Cerebellar nuclear complex (tissue), 1 donor: ENCODE measurements around the gene FAM20C.
"Not testable (repeated sequence)": the region's sequence is repeated elsewhere in the genome, so short reads cannot be mapped to it uniquely, and the experiment has no call there.

ENCODE experiments used
- DNase-seq, 2 experiments: peaks; one replicate each; lab custom pipeline; 2025; lab: John Stamatoyannopoulos, UW

FAM20C gene

DNA sequence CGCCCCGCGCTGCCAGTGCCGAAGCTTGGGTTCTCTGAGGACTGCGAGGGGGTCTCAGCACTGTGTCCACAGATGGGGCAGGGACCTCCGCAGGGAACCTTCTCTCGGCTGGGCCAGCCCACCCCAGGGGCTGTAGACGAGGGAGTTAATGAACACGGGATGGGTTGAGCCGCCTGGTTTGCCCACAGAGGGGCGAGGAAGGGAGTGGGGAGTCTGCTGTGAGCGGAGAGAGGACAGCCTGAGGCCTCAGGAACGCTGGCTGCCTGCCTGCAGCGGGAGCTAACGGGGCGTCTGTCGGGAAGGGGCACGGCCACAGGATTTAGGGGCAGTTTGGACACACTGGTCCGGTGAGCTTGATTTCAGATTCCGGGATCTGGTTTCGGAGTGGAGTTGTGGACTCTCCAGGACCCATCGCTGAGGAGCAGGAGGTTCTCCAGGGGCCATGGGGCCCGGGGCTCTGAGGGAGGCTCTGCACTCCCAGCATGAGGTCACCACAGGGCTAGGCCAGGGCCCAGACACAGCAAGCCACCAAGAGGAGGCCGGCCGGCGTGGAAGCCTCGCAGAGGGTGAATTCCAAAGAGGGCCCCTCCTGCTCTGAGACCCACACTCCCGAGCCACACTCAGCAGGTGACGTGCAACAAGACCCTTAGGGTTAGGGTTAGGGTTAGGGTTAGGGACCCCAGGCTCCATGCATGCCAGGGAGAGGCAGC is 19.0 kb upstream of the FAM20C start:
- no peak for DNase-seq

DNA sequence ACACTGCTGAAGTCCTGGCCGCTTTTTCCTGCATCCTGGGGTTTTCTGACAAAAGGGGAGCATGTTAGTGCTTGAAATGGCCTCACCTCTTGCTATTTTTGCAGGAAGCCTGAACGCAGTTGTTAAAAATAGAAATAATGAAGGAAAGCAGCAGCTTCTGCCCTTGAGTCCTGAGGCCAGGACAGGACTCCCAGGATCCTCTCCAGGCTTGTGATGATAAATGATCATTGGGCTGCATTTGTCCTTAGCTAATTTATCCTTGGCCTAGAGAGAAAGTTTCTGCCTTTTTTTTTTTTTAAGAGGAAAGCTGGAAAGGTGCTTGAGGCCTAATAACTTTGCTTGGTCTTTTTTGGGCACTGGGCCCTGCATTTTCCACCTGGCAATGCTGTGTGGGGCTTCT is 17.7 kb upstream of the FAM20C start:
- DNase-seq: no peak

- no peak for DNase-seq
Measured at GRCh38 chr7:175955-176354, 16.4 kb upstream of the FAM20C start.

DNA sequence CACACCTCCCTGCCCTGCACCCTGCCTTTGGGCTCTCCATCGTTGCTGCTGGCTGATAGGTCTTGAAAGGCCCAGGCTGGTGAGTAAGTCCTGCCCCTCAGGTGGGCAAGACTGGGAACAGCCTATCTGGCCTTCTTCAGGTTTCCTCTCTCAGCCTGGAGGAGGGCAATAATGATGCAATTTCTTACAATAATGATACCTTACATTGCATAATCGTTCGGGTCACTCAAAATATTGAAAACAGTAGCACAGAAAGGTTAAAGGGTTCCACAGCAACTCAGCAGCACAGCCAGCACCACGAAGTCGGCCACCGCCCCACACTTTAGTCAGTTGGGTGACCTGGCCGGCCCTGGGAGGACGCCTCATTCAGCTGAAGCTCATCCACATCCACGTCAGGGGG is 16.0 kb upstream of the FAM20C start:
- no peak for DNase-seq

- no peak for DNase-seq
Measured at GRCh38 chr7:176786-177459, 15.4 kb upstream of the FAM20C start.

- DNase-seq: no peak
Measured at GRCh38 chr7:178444-178843, 13.9 kb upstream of the FAM20C start.

DNA sequence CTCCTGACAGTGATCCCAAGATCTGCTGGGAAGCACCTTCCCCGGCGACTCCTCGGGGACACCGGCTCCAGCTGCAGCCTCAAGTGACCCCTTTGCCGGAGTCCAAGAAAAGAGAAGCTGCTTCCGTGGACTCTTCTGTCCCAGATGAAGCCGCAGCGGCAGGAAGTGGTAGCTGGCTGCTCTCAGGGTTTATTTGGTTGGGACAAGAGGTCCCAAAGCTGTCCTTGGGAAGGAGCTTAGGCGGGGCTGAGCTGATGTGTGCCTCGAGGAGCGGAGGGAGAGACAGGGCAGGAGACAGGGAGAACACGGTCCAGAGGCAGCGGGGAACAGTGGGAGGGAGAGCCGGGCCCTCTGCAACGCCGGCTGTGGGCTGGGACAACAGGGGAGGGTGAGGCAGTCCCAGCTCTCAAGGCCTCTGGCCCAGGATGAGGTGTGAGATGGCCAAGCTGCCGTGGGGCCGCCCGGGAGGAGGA is 13.1 kb upstream of the FAM20C start:
- DNase-seq: no peak

DNA sequence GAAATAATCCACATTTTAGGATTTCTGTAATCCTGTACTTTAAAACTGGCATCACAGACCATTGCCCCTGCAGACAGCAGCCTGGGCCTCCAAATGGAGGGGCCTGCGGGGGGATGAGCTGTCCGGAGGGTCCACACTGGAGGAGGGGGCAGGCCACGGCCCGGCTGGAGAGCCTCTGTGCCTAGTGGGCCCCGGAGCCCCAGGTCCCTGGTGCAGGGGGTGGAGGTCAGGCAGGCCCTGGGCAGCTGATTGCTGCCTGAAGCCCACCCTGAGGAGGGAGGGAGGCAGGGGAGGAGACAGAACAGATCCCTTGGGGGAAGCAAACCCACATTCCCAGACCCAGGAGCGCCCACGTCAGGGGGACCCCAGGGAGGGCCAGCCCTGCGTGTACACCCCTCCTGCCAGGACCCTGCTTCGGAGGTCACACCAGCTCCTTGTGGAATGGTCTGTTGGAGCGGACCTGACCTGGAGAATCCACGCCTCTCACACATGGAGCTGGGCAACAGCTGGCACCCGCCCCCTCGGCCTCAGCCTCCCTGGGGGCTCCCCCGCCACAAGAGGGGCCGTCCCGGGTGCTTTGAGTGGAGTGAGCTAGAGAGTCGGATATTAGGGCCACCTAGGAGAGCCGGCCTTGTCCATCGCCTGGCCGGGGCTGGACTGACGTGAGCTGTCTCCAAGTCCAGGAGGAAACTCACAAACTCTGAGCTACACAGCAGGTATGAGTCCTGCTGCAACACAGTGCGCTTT is 12.2 kb upstream of the FAM20C start:
- no peak for DNase-seq

DNA sequence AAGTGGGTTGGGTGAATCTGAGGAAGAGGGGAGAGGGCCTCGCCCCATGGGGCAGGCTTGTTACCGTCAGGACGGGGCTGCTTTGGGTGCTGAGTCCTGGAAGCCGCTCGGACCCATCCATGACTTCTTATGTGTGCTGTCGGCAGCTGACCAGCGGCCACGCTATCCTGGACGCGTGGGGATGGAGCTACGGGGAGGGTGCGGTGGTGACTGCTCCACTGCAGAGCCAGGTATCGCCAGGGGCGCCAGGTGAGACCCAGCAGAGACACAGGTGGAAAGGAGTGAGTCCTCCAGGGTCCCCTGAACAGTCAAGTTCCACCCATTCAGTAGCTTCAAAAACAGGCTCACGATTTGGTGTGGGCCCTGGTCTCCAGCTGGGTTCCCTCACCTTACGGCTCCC is 10.6 kb upstream of the FAM20C start:
- DNase-seq: no peak

DNA sequence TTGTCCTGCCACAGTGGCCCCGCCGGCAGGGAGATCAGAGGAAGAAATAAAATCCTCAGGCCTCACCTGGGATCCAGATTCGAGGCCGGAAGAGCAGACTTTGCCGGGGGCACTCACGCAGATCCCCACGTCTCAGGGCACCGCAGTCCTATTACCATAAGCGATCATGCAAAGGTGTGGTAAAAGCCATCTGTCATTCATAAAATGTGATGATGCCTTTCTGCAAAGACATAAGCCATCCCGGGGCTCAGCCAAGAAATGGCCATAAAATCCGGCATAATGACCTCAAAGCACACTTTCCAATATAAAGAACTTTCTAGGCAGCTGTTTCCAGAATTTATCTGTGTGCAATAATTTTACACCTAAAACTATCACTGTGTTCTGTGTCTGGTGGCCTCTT is 9.9 kb upstream of the FAM20C start:
- not testable (repeated sequence) for DNase-seq

DNA sequence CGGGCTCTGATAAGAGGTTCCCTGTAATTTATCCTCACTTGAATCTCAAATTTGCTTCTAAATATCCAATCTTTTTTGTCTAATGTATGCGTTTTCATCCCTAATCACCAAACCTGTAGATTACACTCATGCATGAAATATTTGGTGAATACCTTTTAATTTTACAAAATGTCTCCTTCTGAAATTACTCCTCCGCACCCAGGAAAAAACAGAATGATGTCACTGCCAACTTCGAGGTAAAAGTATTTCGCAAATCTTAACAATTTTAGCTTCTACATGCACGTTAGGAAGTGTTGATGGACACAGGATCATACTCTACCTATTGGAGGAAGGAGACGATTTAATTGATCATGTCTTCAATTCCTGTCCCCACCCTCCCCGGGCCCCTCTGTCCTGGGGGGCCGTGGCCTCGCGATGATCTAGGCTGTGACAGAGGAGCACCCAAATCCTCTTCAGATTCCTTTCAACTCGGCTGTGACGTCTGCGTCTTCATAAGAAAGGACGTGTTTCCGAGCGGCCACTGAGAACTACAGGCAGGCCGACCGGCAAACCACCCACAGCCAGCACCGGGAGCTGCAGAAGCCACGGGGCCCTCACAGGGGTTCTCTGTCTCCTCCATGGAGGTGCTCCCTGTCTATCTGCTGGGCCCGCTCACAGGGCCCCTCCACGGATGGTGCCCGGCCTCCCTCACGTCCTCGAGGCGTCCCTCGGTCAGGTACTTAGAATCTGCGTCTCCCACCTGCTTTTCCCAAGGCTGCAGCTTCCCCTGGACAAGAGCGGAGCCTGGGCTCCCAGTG is 8.7 kb upstream of the FAM20C start:
- DNase-seq: no peak

DNA sequence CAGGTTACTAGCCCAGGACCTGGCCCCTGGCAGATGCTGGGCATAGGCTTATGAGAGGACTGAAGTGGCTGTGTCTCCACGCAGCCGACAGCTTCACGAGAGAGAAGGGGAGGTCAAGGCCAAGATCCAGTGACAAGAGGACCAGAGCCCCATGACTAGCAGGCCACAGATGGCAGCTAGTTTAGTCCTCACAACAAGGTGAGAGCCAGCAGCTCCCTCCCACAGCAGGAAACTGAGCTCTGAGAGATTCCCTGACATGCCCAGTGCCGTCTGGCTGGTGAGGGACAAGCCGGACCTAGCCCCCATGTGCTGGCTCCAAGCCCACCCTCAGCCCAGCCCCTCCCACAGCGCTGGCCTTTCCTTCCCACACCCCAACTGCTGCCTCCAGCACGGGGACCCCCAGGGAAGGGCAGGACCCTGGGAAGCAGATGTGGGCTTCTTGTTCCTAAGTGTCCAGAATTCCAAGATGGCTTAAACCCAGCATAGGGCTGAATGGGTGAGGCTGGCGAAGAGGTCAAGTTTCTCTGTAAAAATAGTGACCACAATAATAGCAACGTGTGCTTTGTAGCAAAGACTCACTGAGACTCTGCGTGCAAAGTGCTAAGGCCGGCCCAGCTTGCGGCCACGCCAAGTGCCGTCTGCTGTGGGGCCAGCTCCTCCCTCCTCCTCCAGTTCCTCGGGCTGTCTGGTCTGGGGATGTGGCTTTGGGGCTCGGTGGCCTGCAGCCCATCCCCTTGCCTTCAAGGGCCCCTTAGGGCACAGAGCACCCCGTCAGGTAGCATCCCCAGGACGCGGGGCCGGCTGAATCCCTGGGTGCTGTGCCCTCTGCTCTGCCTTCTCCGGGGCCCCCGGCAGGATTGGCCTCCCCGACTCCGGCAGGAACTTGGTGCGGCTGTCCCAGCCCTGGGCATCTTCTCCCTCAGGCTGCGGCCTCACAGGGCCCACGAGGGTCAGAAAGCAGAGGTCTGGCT is 7.8 kb upstream of the FAM20C start:
- DNase-seq: no peak

GRCh38 chr7:186516-187113 is 5.8 kb upstream of the FAM20C start:
- no peak for DNase-seq

DNA sequence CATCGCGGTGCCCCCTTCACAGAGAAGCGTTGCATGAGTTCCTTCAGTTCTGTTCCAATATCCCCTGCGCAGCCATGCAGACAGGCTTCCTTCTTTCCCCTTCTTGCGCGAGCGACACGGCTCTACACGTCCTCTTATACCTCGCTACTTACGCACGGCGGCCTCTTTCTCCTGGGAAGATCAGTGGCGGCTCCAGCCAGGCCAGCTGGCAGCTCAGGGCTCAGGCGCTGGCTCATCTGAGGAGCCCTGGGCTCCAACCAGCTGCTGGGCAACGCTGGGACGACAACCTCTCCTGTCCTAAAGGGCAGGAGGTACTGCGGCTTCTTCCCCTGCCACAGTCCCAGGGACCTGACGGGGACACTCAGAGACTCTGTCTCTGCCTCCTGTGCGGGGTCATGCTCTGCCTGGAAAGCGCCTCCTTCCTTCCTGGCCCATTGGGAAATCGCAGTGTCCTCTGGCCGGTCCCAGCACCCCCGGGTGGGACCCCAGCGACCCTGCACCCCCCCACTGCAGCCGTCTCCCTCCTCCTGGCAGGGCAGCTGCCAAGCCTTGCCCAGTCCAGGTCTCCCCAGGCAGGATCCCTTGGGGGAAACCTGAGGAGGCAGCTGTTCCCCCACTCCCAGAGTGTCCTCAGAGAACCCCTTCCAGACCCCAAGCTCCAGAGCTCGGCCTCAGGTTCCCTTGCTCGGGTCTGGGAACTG is 5.0 kb upstream of the FAM20C start:
- DNase-seq: no peak

- DNase-seq: no peak
Measured at GRCh38 chr7:188174-188573, 4.2 kb upstream of the FAM20C start.

- no peak for DNase-seq
Measured at GRCh38 chr7:188727-189500, 3.5 kb upstream of the FAM20C start.

DNA sequence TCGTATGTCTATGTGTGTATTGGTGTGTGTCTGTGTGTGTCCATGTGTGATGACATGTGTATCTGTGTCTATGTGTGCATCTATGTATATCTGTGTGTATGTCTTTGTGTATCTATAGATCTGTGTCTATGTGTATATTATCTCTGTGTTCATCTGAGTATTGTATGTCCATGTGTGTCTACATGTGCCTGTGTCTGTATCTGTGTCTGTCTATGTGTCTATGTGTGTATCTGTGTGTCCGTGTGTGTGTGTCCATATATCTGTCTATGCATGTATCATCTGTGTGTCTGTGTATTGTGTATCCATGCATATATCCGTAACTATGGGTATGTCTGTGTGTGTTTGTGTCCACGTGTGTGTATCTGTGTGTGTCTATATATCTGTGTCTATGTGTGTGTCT is 2.7 kb upstream of the FAM20C start:
- no peak for DNase-seq

GRCh38 chr7:190196-190595 is 2.2 kb upstream of the FAM20C start:
- DNase-seq: no peak
